Gastroesophageal sphincter (tissue), 3 donors: ENCODE results near the gene RMND5B.

Experiments
- POLR2A ChIP-seq, 2 donors: fragments of 450-650 bp; IDR thresholded peaks; one replicate each; pipeline ENCODE4 v1.6.1; 2017; ENCODE audit warnings: antibody characterized with exemption in 2 of 2, mild to moderate bottlenecking in 2 of 2, moderate library complexity in 1 of 2
- TF ChIP-seq, protein P1 (sequence below), 4 experiments: fragments of 200-600 bp in 2 of 4; fragments of 450-650 bp in 2 of 4; sonication (generic) in 1 of 4; IDR thresholded peaks; one replicate each; pipeline ENCODE4 v1.5.1; 2017 to 2019; ENCODE audit warnings: antibody characterized with exemption in 4 of 4, mild to moderate bottlenecking in 2 of 4, moderate library complexity in 2 of 4

DNA sequence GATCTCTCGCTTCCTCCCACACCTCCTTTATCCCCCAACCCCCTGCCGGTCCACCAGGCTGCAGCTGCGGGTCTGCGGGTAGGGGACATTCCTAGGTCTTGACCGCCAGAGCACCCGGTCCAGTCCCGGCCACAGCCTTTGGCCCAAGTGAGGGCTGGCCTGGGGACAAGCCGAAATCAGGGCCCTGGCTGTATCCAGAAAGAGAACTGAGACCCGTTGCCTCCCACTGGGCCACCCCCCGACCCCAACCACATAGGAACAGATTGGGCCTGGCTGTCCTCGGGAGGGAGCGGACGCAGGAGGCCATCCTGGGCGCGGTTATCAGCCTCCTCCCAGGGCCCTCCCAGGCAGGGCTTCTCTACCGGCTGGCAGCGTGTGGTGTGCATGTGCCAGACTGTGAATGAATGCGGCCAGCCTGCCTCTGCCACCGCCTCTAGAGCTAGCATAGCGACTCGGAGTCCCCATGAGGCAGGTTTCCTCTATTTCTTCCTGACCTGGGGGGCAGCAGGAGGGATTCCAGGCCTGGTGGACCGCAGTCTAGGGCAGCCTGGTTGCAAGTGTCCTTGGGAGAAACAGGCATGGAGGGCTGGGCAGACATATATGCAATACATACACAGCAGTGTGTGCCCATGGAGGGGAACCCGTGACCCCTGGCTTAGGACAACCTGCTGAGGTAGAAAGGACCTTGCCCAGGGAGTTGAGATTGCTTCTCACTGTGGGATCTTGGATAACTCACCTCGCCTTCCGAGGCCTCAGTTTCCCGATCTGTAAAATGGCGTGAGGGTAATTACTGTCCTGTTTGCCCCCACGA, 16.3 kb upstream of the RMND5B start:
- TF ChIP-seq, protein P1, sequence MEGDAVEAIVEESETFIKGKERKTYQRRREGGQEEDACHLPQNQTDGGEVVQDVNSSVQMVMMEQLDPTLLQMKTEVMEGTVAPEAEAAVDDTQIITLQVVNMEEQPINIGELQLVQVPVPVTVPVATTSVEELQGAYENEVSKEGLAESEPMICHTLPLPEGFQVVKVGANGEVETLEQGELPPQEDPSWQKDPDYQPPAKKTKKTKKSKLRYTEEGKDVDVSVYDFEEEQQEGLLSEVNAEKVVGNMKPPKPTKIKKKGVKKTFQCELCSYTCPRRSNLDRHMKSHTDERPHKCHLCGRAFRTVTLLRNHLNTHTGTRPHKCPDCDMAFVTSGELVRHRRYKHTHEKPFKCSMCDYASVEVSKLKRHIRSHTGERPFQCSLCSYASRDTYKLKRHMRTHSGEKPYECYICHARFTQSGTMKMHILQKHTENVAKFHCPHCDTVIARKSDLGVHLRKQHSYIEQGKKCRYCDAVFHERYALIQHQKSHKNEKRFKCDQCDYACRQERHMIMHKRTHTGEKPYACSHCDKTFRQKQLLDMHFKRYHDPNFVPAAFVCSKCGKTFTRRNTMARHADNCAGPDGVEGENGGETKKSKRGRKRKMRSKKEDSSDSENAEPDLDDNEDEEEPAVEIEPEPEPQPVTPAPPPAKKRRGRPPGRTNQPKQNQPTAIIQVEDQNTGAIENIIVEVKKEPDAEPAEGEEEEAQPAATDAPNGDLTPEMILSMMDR (IDR thresholded peaks at IDR 0.05) = no peak
- no peak for TF ChIP-seq POLR2A (IDR thresholded peaks at IDR 0.05)
